SK-N-SH treated with all-trans-retinoic acid at 6 μM for 48 hours (cell line): Measurements from ENCODE around the gene HHAT.

ENCODE experiments used
- ATAC-seq: fragments of 200-7000 bp; cut with Tn5 transposase; 3 replicates; pipeline ENCODE4 v1.9.1; 2020; ENCODE audit warnings: mild to moderate bottlenecking, moderate library complexity
- ARNTL ChIP-seq: fragments of 450-650 bp; formaldehyde crosslinking; IDR thresholded peaks from 2 replicates; pipeline ENCODE4 v1.5.0; 2020; ENCODE audit warnings: low read depth, mild to moderate bottlenecking, moderate library complexity, borderline replicate concordance
- BACH2 ChIP-seq: fragments of 250-450 bp; sonication (Bioruptor Pico); IDR thresholded peaks from 2 replicates; pipeline ENCODE4 v1.9.0; 2021; ENCODE audit warnings: mild to moderate bottlenecking, borderline replicate concordance
- CREB5 ChIP-seq: fragments of 250-450 bp; sonication (Bioruptor Pico); IDR thresholded peaks from 2 replicates; pipeline ENCODE4 v1.5.1; 2020; ENCODE audit warnings: low read depth, mild to moderate bottlenecking, moderate library complexity
- CSDC2 ChIP-seq: fragments of 250-450 bp; sonication (Bioruptor Pico); IDR thresholded peaks from 2 replicates; pipeline ENCODE4 v1.5.0; 2020; ENCODE audit warnings: mild to moderate bottlenecking, moderate library complexity
- CSRNP3 ChIP-seq: fragments of 250-450 bp; sonication (Bioruptor Pico); IDR thresholded peaks from 2 replicates; pipeline ENCODE4 v1.5.1; 2021; ENCODE audit warnings: mild to moderate bottlenecking, moderate library complexity
- GLIS3 ChIP-seq: fragments of 250-450 bp; sonication (Bioruptor Pico); IDR thresholded peaks from 2 replicates; pipeline ENCODE4 v1.5.0; 2020; ENCODE audit warnings: mild to moderate bottlenecking, moderate library complexity
- ISL1 ChIP-seq: fragments of 250-450 bp; sonication (Bioruptor Pico); IDR thresholded peaks from 2 replicates; pipeline ENCODE4 v2.1.2; 2022; ENCODE audit warnings: mild to moderate bottlenecking, moderate library complexity
- OSR1 ChIP-seq: fragments of 250-450 bp; sonication (Bioruptor Pico); IDR thresholded peaks from 2 replicates; pipeline ENCODE4 v1.8.0; 2022; ENCODE audit warnings: moderate library complexity, mild to moderate bottlenecking, inconsistent platforms
- PATZ1 ChIP-seq: fragments of 250-450 bp; sonication (Bioruptor Pico); IDR thresholded peaks from 2 replicates; pipeline ENCODE4 v1.8.0; 2020; ENCODE audit warnings: mild to moderate bottlenecking, moderate library complexity, borderline replicate concordance
- POU6F1 ChIP-seq: fragments of 250-450 bp; sonication (Bioruptor Pico); IDR thresholded peaks from 2 replicates; pipeline ENCODE4 v1.8.0; 2021; ENCODE audit warnings: low read depth, mild to moderate bottlenecking, moderate library complexity, borderline replicate concordance
- PPARA ChIP-seq: fragments of 250-450 bp; sonication (Bioruptor Pico); IDR thresholded peaks from 2 replicates; pipeline ENCODE4 v1.5.0; 2020; ENCODE audit warnings: mild to moderate bottlenecking, borderline replicate concordance
- RARB ChIP-seq: fragments of 250-450 bp; sonication (Bioruptor Pico); IDR thresholded peaks from 2 replicates; pipeline ENCODE4 v1.8.0; 2021; ENCODE audit warnings: mild to moderate bottlenecking, moderate library complexity
- SNAI2 ChIP-seq: fragments of 250-450 bp; sonication (Bioruptor Pico); IDR thresholded peaks from 2 replicates; pipeline ENCODE4 v1.5.0; 2020; ENCODE audit warnings: mild to moderate bottlenecking, moderate library complexity
- TCF4 ChIP-seq: fragments of 250-450 bp; sonication (Bioruptor Pico); IDR thresholded peaks from 2 replicates; pipeline ENCODE4 v1.8.0; 2021; ENCODE audit warnings: mild to moderate bottlenecking, moderate library complexity, borderline replicate concordance
- TOX ChIP-seq: fragments of 250-450 bp; sonication (Bioruptor Pico); IDR thresholded peaks from 2 replicates; pipeline ENCODE4 v1.8.0; 2021; ENCODE audit warnings: mild to moderate bottlenecking, moderate library complexity, borderline replicate concordance
- TSHZ2 ChIP-seq: fragments of 250-450 bp; sonication (Bioruptor Pico); IDR thresholded peaks from 2 replicates; pipeline ENCODE4 v1.5.0; 2020; ENCODE audit warnings: mild to moderate bottlenecking, moderate library complexity
- ZC3H10 ChIP-seq: fragments of 250-450 bp; sonication (Bioruptor Pico); IDR thresholded peaks from 2 replicates; pipeline ENCODE4 v1.5.1; 2021; ENCODE audit warnings: mild to moderate bottlenecking, moderate library complexity
- ZFP3 ChIP-seq: fragments of 250-450 bp; sonication (Bioruptor Pico); IDR thresholded peaks from 2 replicates; pipeline ENCODE4 v1.5.0; 2020; ENCODE audit warnings: mild to moderate bottlenecking, moderate library complexity
- ZFP30 ChIP-seq: fragments of 450-650 bp; formaldehyde crosslinking; IDR thresholded peaks from 2 replicates; pipeline ENCODE4 v1.5.0; 2022; ENCODE audit warnings: mild to moderate bottlenecking, moderate library complexity
- ZNF70 ChIP-seq: fragments of 450-650 bp; formaldehyde crosslinking; IDR thresholded peaks from 2 replicates; pipeline ENCODE4 v1.5.0; 2020; ENCODE audit warnings: mild to moderate bottlenecking, moderate library complexity
- ZNF8 ChIP-seq: fragments of 450-650 bp; formaldehyde crosslinking; IDR thresholded peaks from 2 replicates; pipeline ENCODE4 v1.5.0; 2020; ENCODE audit warnings: mild to moderate bottlenecking, moderate library complexity

HHAT gene

GRCh38 chr1:210536254-210536961 is 207.7 kb downstream of the HHAT start:
- TF ChIP-seq TCF4 (CRISPR knock-in tag) (0 out of 2 replicates have a peak, but pooled peaks have one; percentile 11), GLIS3 (CRISPR knock-in tag) (no peak), BACH2 (no peak), TSHZ2 (CRISPR knock-in tag) (peak; percentile 22; the same call in 1 of the 2 replicates)
- TF ChIP-seq, all 23 proteins: peak for 2
- ATAC-seq: peak; percentile 59

GRCh38 chr1:210540288-210540687 is 211.6 kb downstream of the HHAT start:
- TF ChIP-seq CREB5 (CRISPR knock-in tag) (no peak), POU6F1 (no peak), BACH2 (no peak), ARNTL (CRISPR knock-in tag) (no peak), PATZ1 (CRISPR knock-in tag) (no peak), RARB (CRISPR knock-in tag) (no peak), PPARA (CRISPR knock-in tag) (no peak), TOX (CRISPR knock-in tag) (no peak), ISL1 (CRISPR knock-in tag) (no peak), TSHZ2 (CRISPR knock-in tag) (no peak), ZNF8 (CRISPR knock-in tag) (no peak)
- no peak for ATAC-seq

GRCh38 chr1:210541680-210542358 is 213.1 kb downstream of the HHAT start:
- 0 out of 2 replicates have a peak, but pooled peaks have one; percentile 10 for TF ChIP-seq ZC3H10 (CRISPR knock-in tag)
- TF ChIP-seq ZFP30 (CRISPR knock-in tag): 0 out of 2 replicates have a peak, but pooled peaks have one; percentile 12
- no peak for TF ChIP-seq GLIS3 (CRISPR knock-in tag)
- peak; percentile 95 for ATAC-seq

GRCh38 chr1:210551899-210552298 is 223.2 kb downstream of the HHAT start:
- ATAC-seq: no peak
- TF ChIP-seq CSRNP3 (CRISPR knock-in tag) (no peak), ZNF70 (CRISPR knock-in tag) (no peak), TOX (CRISPR knock-in tag) (no peak), GLIS3 (CRISPR knock-in tag) (no peak), TCF4 (CRISPR knock-in tag) (no peak), ZFP3 (no peak), PPARA (CRISPR knock-in tag) (no peak), ISL1 (CRISPR knock-in tag) (no peak), CSDC2 (CRISPR knock-in tag) (no peak), ZC3H10 (CRISPR knock-in tag) (no peak), OSR1 (no peak), SNAI2 (no peak), ARNTL (CRISPR knock-in tag) (no peak)
